Measurements from ENCODE around the gene ZDHHC14.

DNA sequence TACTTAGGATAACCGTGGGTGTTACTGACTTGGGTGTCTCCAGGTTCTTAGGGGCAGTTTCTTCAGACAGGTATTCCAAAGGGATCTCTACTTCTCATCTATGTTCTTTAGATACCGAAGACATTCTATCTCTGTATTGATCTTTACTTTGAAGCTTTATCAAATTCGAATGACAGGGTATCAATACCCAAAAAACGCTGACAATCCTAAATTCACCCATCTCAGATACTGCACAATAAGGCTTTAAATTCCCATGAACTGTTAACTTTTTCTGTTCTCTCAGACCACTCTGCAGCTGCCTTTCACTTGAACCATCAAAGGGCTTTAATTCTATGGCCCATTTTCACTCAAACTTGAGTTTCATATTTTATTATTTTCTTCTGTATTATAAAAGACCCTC lies 72.1 kb downstream of the ZDHHC14 start:
- TF ChIP-seq, protein P1, sequence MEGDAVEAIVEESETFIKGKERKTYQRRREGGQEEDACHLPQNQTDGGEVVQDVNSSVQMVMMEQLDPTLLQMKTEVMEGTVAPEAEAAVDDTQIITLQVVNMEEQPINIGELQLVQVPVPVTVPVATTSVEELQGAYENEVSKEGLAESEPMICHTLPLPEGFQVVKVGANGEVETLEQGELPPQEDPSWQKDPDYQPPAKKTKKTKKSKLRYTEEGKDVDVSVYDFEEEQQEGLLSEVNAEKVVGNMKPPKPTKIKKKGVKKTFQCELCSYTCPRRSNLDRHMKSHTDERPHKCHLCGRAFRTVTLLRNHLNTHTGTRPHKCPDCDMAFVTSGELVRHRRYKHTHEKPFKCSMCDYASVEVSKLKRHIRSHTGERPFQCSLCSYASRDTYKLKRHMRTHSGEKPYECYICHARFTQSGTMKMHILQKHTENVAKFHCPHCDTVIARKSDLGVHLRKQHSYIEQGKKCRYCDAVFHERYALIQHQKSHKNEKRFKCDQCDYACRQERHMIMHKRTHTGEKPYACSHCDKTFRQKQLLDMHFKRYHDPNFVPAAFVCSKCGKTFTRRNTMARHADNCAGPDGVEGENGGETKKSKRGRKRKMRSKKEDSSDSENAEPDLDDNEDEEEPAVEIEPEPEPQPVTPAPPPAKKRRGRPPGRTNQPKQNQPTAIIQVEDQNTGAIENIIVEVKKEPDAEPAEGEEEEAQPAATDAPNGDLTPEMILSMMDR (IDR thresholded peaks at IDR 0.05; ENCODE audit: low read length): no peak
- TF ChIP-seq EZH2 (optimal IDR thresholded peaks at IDR 0.05; ENCODE audit: low read depth, low read length): no peak
